Measurements from ENCODE around the gene CCDC92B.
"Not testable (repeated sequence)": the region's sequence is repeated elsewhere in the genome, so short reads cannot be mapped to it uniquely, and the experiment has no call there.

Gene CCDC92B

DNA sequence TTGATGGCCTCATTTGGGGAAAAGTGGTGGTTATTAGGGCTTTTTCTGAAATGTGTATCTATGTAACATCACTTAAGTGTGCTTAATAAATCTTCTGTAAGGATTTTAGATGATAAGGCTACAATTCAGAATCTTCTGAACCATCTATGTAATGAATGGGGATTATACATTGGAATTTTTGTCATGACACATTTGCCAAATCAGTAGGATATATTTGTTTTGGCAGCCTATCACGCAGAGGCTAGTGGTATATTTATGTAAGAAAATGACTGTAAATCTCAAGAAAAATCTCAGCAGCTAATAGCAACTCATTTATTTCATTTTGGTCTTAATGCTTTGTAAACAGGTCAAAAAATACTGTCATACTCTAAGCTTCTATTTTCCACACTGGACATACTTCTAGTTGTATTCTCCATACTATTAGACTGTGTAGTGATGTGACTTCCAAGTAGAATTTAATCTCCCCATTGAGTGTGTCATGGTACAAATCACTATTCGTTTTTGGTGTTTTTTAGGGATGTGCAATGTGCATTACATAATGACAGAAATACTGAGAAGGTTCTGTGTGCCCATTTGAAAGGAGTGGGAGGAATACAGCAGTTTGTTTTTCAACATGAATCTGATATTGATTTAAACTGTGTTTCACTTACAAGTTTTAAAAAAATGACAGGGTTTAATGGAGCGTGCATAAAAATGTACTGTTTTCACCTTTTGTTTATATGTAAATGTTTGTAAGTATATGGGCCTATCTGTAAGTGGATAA lies 67.1 kb downstream of the CCDC92B start:
- peaks cover 10% of the 10 kb centered on the region for H3K36me3 Mint-ChIP-seq
- H3K4me3 Mint-ChIP-seq = no peak overlapping the region
- H3K4me1 Mint-ChIP-seq (ENCODE audit: low read depth) = no peaks in the 10 kb centered on the region
- H3K9me3 Mint-ChIP-seq (ENCODE audit: low read depth) = no peaks in the 10 kb centered on the region
- H3K27me3 Mint-ChIP-seq = no peaks in the 10 kb centered on the region
- peak overlapping the region; percentile 54 for H3K27ac Mint-ChIP-seq

DNA sequence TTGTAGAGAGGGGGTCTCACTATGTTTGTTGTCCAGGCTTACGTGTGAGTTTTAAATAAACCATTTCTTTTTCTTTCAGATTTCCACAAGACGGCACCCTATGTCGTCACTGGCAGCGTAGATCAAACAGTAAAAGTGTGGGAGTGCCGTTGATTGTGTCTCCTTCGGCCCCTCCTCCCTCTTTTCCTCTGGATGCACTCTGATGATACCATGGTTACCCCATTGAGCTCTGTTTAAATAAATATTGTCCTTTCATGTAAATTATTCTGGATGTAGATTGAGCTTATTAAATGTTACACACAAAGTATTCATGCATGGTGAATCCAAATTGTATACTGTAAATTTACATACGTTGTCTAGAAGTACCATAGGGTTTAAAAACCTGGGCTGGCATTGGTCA lies 67.8 kb downstream of the CCDC92B start:
- Mint-ChIP-seq H3K27me3 (no peaks in the 10 kb centered on the region), H3K36me3 (peaks cover 10% of the 10 kb centered on the region), H3K27ac (no peak overlapping the region), H3K4me3 (no peak overlapping the region), H3K4me1 (ENCODE audit: low read depth) (no peaks in the 10 kb centered on the region), H3K9me3 (ENCODE audit: low read depth) (no peaks in the 10 kb centered on the region)

DNA sequence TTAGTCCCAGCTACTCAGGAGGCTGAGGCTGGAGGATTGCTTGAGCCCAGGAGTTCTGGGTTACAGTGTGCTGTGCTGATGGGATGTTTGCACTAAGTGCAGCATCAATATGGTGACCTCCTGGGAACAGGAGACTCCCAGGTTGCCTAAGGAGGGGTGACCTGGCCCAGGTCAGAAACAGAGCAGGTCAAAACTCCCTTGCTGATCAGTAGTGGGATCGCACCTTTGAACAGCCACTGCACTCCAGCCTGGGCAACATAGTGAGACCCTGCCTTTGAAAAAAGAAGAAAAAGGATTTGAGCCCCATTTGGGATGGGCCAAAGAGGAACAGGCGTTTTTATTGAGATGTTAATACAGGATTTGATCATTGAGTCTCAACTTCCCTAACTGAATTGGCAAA lies 68.5 kb downstream of the CCDC92B start:
- no peak overlapping the region for H3K4me3 Mint-ChIP-seq
- peaks cover 10% of the 10 kb centered on the region for H3K36me3 Mint-ChIP-seq
- no peaks in the 10 kb centered on the region for H3K9me3 Mint-ChIP-seq (ENCODE audit: low read depth)
- no peaks in the 10 kb centered on the region for H3K4me1 Mint-ChIP-seq (ENCODE audit: low read depth)
- no peaks in the 10 kb centered on the region for H3K27me3 Mint-ChIP-seq
- H3K27ac Mint-ChIP-seq = no peak overlapping the region

DNA sequence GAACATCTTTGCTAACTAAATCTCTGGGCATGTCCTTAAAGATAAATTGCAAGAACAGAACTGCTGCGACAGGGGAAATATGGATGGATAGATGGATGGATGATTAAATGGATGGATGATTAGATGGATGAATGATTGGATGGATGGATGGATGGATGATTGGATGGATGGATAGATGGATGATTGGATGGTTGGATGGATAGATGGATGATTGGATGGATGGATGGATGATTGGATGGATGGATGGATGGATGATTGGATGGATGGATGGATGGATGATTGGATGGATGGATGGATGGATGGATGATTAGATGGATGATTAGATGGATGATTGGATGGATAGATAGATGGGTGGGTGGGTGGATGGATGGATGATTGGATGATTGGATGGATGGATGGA lies 70.2 kb downstream of the CCDC92B start:
- H3K36me3 Mint-ChIP-seq = peaks cover 14% of the 10 kb centered on the region
- peak overlapping the region; percentile 41 for H3K27ac Mint-ChIP-seq
- H3K9me3 Mint-ChIP-seq (ENCODE audit: low read depth); H3K4me1 Mint-ChIP-seq (ENCODE audit: low read depth); H3K27me3 Mint-ChIP-seq: not testable (repeated sequence)
- H3K4me3 Mint-ChIP-seq = peak overlapping the region; percentile 1

All from activated naive CD8-positive, alpha-beta T cell (primary cell).